HepG2 (cell line): ENCODE data around the gene AGRN. TPM values are rescaled to one million over a fixed set of nuclear protein-coding genes. Genes with fewer than 3 reads are reported as not detected.

Source experiments
- ATF7 ChIP-seq, 2 experiments: fragments of 450-650 bp in 1 of 2; sonication (generic) in 1 of 2; formaldehyde crosslinking in 1 of 2; IDR thresholded peaks; 2 replicates each; pipeline versions ENCODE4 v1.4.0 to v1.6.1; 2016 to 2020; ENCODE audit warnings: antibody characterized with exemption in 1 of 2, mild to moderate bottlenecking in 1 of 2, missing genetic modification reagents in 1 of 2
- CAMTA2 ChIP-seq: sonication (generic); formaldehyde crosslinking; IDR thresholded peaks from 2 replicates; pipeline ENCODE4 v1.4.0; 2020; ENCODE audit warnings: mild to moderate bottlenecking, missing genetic modification reagents, borderline replicate concordance
- EZH2 ChIP-seq: conservative IDR thresholded peaks from 2 replicates; pipeline ENCODE4 v1.6.1; 2012; ENCODE audit warnings: mild to moderate bottlenecking, low read depth, low read length, moderate library complexity
- HNRNPLL ChIP-seq: fragments of 200-400 bp; formaldehyde crosslinking; IDR thresholded peaks from 2 replicates; pipeline ENCODE4 v1.6.1; 2017; ENCODE audit warnings: mild to moderate bottlenecking, low read depth, low read length; ENCODE audit not compliant: poor library complexity, severe bottlenecking
- KMT2B ChIP-seq: IDR thresholded peaks from 2 replicates; pipeline ENCODE4 v1.6.1; 2016; ENCODE audit warnings: missing genetic modification reagents, missing compliant biosample characterization
- NFE2L2 ChIP-seq: fragments of 150-350 bp; IDR thresholded peaks from 2 replicates; pipeline ENCODE4 v1.6.1; 2014; ENCODE audit warnings: low read length
- PCBP2 ChIP-seq: fragments of 200-400 bp; formaldehyde crosslinking; optimal IDR thresholded peaks from 2 replicates; pipeline ENCODE3; 2018; ENCODE audit warnings: low read length, low read depth; ENCODE audit not compliant: poor library complexity, severe bottlenecking
- SIX1 ChIP-seq: sonication (generic); formaldehyde crosslinking; IDR thresholded peaks from 2 replicates; pipeline ENCODE4 v1.4.0; 2020; ENCODE audit warnings: missing genetic modification reagents, borderline replicate concordance
- ZKSCAN8 ChIP-seq: IDR thresholded peaks from 2 replicates; pipeline ENCODE4 v1.6.1; 2016; ENCODE audit warnings: borderline replicate concordance, missing genetic modification reagents, missing compliant biosample characterization
- ZNF616 ChIP-seq: sonication (generic); formaldehyde crosslinking; IDR thresholded peaks from 2 replicates; pipeline ENCODE4 v1.5.0; 2020; ENCODE audit warnings: low read depth, mild to moderate bottlenecking, missing genetic modification reagents
- ZSCAN29 ChIP-seq: sonication (generic); formaldehyde crosslinking; conservative IDR thresholded peaks from 2 replicates; pipeline ENCODE4 v1.4.0; 2020; ENCODE audit warnings: mild to moderate bottlenecking, missing genetic modification reagents
- polyA plus RNA-seq, 8 experiments: library from polyadenylated mRNA; depleted of rRNA in 3 of 8; stranded (reverse) in 7 of 8; unstranded in 1 of 8; fragments of >200 nt; fragmentation: Illumina TruSeq in 4 of 8; extraction: Trizol in 4 of 8; gene quantifications; 2 replicates each; pipeline versions ENCODE4 v1.2.1 to v1.2.3, GENCODE V29; 2011 to 2016; ENCODE audit warnings: low read depth in 4 of 8, missing spikeins in 1 of 8, mixed read lengths in 1 of 8; ENCODE audit not compliant: insufficient read depth in 1 of 8
- total RNA-seq, 5 experiments: library from RNA; depleted of rRNA; stranded (reverse); fragments of >200 nt; fragmentation: Illumina TruSeq; extraction: Trizol; gene quantifications; 2 replicates each; pipeline ENCODE4 v1.2.3, GENCODE V29; 2016; ENCODE audit warnings: low read depth in 1 of 5
- TF ChIP-seq, protein P1 (sequence below): sonication (generic); formaldehyde crosslinking; IDR thresholded peaks from 2 replicates; pipeline ENCODE4 v1.4.0; 2020; ENCODE audit warnings: missing genetic modification reagents
- TF ChIP-seq, protein P2 (sequence below): sonication (generic); formaldehyde crosslinking; IDR thresholded peaks from 2 replicates; pipeline ENCODE4 v1.8.0; 2022; ENCODE audit warnings: low read depth, missing genetic modification reagents
- TF ChIP-seq, protein P3 (sequence below), 2 experiments: fragments of 450-650 bp in 1 of 2; sonication (generic) in 1 of 2; formaldehyde crosslinking in 1 of 2; IDR thresholded peaks; 2 replicates each; pipeline versions ENCODE4 v1.6.1 to v1.8.0; 2016 to 2022; ENCODE audit warnings: antibody characterized with exemption in 1 of 2, mild to moderate bottlenecking in 1 of 2, missing genetic modification reagents in 1 of 2
- TF ChIP-seq, protein P4 (sequence below): sonication (generic); formaldehyde crosslinking; IDR thresholded peaks from 2 replicates; pipeline ENCODE4 v1.8.0; 2022; ENCODE audit warnings: mild to moderate bottlenecking, missing genetic modification reagents, moderate library complexity

AGRN gene
- total and polyA plus RNA-seq, 2 of the 13 experiments (the other 11 are each of a cell fraction or from before 2014, with no cell fraction given): 29.8 to 65.2 TPM

DNA sequence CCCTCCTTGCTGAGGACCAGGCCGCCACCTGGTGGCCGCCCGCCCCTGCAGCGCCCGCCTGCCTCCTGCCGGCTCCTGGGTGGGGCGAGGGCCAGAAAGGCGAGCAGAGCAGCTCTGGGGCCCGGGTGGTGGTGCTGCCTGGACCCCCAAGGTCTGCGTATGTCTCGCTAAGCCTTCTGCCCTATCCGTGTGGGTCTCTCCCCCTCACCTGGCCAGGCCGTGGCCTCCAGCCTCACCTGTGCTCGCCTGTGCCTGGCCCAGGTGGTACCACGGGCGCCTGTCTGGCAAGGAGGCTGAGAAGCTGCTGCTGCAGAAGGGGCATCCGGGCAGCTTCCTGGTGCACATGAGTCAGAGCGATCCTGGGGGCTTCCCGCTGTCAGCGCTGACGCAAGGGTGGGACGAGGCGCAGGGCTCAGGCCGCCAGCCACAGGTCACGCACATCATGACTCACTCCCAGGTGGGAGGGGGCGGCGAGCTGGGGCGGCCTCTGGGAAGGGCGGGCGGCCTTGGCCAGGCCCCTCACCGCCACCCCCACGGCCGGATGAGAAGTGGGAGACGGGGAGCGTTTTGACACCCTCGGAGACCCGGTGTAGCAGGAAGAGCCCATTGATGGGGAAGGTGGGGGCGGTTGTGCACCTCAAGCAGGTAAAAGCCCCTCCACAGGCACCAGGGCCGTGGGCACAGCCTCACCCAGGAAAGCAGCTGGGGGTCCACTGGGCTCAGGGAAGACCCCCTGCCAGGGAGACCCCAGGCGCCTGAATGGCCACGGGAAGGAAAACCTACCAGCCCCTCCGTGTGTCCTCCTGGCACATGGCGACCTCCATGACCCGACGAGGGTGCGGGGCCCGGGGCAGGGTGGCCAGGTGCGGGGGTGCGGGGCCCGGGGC lies 44.3 kb downstream of the AGRN start (continued):
- no peak; the same call in 1 of the 2 replicates for TF ChIP-seq KMT2B (CRISPR knock-in tag)
- no peak for TF ChIP-seq NFE2L2
- TF ChIP-seq CAMTA2 (CRISPR knock-in tag): no peak
- no peak for TF ChIP-seq ATF7 (IDR thresholded peaks at IDR 0.05)
- TF ChIP-seq ATF7 (CRISPR knock-in tag; IDR thresholded peaks at IDR 0.05): peak; percentile 26; the same call in 1 of the 2 replicates
- TF ChIP-seq, protein P1, sequence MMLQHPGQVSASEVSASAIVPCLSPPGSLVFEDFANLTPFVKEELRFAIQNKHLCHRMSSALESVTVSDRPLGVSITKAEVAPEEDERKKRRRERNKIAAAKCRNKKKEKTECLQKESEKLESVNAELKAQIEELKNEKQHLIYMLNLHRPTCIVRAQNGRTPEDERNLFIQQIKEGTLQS (CRISPR knock-in tag): peak; percentile 94
- TF ChIP-seq HNRNPLL: peak; percentile 57
- TF ChIP-seq, protein P2, sequence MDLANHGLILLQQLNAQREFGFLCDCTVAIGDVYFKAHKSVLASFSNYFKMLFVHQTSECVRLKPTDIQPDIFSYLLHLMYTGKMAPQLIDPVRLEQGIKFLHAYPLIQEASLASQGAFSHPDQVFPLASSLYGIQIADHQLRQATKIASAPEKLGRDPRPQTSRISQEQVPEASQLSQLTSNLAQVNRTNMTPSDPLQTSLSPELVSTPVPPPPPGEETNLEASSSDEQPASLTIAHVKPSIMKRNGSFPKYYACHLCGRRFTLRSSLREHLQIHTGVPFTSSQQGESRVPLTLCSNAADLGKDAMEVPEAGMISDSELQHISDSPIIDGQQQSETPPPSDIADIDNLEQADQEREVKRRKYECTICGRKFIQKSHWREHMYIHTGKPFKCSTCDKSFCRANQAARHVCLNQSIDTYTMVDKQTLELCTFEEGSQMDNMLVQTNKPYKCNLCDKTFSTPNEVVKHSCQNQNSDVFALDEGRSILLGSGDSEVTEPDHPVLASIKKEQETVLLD: no peak
- TF ChIP-seq, protein P3, sequence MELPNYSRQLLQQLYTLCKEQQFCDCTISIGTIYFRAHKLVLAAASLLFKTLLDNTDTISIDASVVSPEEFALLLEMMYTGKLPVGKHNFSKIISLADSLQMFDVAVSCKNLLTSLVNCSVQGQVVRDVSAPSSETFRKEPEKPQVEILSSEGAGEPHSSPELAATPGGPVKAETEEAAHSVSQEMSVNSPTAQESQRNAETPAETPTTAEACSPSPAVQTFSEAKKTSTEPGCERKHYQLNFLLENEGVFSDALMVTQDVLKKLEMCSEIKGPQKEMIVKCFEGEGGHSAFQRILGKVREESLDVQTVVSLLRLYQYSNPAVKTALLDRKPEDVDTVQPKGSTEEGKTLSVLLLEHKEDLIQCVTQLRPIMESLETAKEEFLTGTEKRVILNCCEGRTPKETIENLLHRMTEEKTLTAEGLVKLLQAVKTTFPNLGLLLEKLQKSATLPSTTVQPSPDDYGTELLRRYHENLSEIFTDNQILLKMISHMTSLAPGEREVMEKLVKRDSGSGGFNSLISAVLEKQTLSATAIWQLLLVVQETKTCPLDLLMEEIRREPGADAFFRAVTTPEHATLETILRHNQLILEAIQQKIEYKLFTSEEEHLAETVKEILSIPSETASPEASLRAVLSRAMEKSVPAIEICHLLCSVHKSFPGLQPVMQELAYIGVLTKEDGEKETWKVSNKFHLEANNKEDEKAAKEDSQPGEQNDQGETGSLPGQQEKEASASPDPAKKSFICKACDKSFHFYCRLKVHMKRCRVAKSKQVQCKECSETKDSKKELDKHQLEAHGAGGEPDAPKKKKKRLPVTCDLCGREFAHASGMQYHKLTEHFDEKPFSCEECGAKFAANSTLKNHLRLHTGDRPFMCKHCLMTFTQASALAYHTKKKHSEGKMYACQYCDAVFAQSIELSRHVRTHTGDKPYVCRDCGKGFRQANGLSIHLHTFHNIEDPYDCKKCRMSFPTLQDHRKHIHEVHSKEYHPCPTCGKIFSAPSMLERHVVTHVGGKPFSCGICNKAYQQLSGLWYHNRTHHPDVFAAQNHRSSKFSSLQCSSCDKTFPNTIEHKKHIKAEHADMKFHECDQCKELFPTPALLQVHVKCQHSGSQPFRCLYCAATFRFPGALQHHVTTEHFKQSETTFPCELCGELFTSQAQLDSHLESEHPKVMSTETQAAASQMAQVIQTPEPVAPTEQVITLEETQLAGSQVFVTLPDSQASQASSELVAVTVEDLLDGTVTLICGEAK (IDR thresholded peaks at IDR 0.05): no peak
- TF ChIP-seq, protein P3 (CRISPR knock-in tag; IDR thresholded peaks at IDR 0.05): peak; percentile 61; the same call in 1 of the 2 replicates
- peak; percentile 82; the same call in 1 of the 2 replicates for TF ChIP-seq ZSCAN29 (CRISPR knock-in tag)
- TF ChIP-seq PCBP2: no peak
- no peak for TF ChIP-seq SIX1 (CRISPR knock-in tag)
- TF ChIP-seq ZKSCAN8: no peak
- TF ChIP-seq EZH2: no peak
- TF ChIP-seq ZNF616 (CRISPR knock-in tag): no peak
- TF ChIP-seq, protein P4, sequence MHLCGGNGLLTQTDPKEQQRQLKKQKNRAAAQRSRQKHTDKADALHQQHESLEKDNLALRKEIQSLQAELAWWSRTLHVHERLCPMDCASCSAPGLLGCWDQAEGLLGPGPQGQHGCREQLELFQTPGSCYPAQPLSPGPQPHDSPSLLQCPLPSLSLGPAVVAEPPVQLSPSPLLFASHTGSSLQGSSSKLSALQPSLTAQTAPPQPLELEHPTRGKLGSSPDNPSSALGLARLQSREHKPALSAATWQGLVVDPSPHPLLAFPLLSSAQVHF (CRISPR knock-in tag): no peak
